Stimulated activated memory B cell treated with anti-CD40 and anti-IgM and Interleukin-4, amounts not matched to agents 10 μg/mL and 1 μg/mL and 100 μg/mL, for 72 hours (primary cell): Measurements from ENCODE around the gene RARG.

Source experiments
- ATAC-seq: fragments of 150-1000 bp; cut with Tn5 transposase; 2 replicates; pipeline ENCODE4 v1.10.0; 2021
- H3K27ac Mint-ChIP-seq: one replicate; pipeline ENCODE4 v1.8.0; 2022; ENCODE audit warnings: mild to moderate bottlenecking, mixed read lengths
- H3K27me3 Mint-ChIP-seq: one replicate; pipeline ENCODE4 v1.8.0; 2022; ENCODE audit warnings: mixed read lengths
- H3K36me3 Mint-ChIP-seq: one replicate; pipeline ENCODE4 v1.8.0; 2022; ENCODE audit warnings: mixed read lengths
- H3K4me1 Mint-ChIP-seq: one replicate; pipeline ENCODE4 v1.8.0; 2022; ENCODE audit warnings: mixed read lengths
- H3K4me3 Mint-ChIP-seq: one replicate; pipeline ENCODE4 v1.8.0; 2022; ENCODE audit warnings: mild to moderate bottlenecking, moderate library complexity, mixed read lengths
- H3K9me3 Mint-ChIP-seq: one replicate; pipeline ENCODE4 v1.8.0; 2022; ENCODE audit warnings: mixed read lengths

Gene RARG

DNA sequence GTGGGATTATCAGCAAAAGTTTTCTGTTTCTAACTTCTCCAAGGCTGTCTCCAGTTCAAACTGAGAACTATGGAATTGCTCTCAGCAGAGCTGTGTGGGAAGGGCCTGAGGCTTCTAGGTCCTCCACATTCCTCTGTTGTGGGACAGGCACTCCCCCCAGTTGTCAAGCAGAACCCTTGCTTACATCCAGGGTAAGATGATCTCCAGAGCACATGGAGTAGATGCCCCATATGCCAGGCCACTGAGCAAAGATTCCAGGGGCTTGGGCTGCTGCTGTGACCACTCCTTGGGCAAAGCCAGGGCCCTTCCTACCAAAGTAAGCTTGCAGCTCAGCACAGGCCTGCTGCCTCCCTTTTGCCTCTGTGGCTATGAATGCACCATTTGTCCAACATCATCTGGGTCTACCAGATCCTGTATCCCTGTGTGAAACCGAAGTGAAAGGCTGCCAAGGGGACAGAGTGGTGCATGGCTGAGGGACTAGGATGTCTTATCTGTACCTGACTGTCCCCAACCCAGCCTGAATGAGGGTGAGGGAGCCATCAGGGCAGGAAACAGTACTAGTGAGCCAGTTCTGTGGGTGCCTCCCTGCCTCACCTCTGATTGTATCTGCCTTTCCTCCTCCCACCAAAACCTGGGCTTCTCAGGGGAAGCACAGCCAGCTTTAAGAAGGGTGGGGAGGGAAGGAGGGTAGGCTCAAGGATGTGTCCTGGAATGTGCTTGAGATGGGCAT, 23.0 kb upstream of the RARG start:
- Mint-ChIP-seq H3K36me3 (peaks cover 18% of the 10 kb centered on the region), H3K27me3 (no peaks in the 10 kb centered on the region), H3K27ac (peak overlapping the region; percentile 92), H3K9me3 (no peaks in the 10 kb centered on the region), H3K4me1 (peaks cover 71% of the 10 kb centered on the region), H3K4me3 (no peak overlapping the region)
- ATAC-seq = no peak

DNA sequence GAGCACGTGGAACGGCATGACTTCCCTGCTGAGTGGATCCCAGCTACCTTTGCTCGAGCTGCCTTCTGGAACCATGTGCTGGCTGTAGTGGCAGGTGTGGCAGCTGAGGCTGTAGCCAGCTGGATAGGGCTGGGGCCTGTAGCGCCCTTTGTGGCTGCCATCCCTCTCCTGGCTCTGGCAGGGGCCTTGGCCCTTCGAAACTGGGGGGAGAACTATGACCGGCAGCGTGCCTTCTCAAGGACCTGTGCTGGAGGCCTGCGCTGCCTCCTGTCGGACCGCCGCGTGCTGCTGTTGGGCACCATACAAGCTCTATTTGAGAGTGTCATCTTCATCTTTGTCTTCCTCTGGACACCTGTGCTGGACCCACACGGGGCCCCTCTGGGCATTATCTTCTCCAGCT, 21.3 kb upstream of the RARG start:
- ATAC-seq = no peak
- Mint-ChIP-seq H3K27me3 (no peaks in the 10 kb centered on the region), H3K4me3 (peak overlapping the region; percentile 93), H3K27ac (peak overlapping the region; percentile 86), H3K4me1 (peaks cover 57% of the 10 kb centered on the region), H3K9me3 (no peaks in the 10 kb centered on the region), H3K36me3 (peaks cover 18% of the 10 kb centered on the region)

DNA sequence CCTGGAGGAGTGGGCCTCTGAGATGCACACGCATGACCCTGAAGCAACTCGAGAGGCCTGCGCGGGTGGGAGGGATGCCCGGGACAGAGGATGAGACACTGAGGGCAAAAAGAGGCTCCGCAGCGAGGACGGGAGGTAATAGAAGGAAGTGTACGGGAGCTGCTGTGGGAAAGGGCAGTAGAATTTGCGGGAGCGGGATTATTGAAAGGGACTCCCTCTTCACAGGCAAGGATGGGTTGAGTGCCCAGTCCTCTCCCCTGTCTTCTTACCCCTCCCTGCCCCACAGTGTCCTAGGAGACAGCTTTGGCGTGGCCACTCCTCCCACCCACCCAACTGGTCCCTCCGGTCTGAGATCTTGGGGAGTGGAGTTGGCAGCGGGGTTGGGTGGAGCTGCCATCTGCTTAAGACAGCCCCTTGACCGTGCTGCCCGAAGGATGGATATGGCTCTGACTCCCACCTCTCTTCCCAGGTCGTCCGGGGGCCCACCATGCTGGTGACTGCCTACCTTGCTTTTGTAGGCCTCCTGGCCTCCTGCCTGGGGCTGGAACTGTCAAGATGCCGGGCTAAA, 20.4 kb upstream of the RARG start:
- H3K27ac Mint-ChIP-seq = peak overlapping the region; percentile 86
- no peaks in the 10 kb centered on the region for H3K27me3 Mint-ChIP-seq
- H3K4me3 Mint-ChIP-seq = peak overlapping the region; percentile 93
- H3K9me3 Mint-ChIP-seq = no peaks in the 10 kb centered on the region
- peaks cover 18% of the 10 kb centered on the region for H3K36me3 Mint-ChIP-seq
- no peak for ATAC-seq
- peaks cover 48% of the 10 kb centered on the region for H3K4me1 Mint-ChIP-seq

DNA sequence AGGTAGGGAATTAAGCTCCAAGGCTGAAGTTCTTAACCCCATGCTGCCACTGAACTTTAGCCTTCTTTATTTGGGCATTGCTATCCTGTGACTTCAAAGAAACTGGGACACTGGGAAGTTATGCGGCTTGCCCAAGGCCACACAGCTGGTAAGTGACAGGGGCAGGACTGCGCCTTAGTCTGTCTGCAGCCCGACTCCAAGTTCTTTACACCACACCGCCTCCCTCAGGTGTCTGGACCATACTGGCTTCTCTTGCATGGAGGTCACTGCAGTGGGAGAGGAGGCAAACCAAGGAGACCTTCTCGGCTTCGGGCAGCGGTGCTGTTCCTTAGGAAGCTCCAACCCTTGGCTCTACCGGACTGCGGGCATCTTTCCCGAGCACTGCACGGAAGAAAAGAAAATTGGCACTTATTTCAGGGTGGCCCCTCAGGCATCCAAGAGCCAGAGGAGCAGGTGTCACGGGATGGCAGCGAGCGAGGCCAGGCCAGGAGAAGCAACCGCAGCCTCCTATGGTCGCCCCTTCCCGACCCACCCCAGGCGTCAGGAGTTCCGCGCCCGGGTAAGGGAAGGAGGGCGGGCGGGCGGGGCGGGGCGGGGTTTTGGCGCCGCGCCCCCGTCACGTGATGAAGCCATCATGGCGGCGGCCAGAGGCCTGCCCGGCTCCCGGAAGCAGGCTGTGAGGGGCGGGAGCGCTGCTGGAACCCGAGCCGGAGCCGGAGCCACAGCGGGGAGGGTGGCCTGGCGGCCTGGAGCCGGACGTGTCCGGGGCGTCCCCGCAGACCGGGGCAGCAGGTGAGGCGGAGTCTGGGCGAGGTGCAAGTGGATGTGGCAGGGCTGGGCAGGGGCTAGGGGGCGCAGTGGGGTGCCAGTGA, 19.7 kb upstream of the RARG start:
- Mint-ChIP-seq H3K9me3 (no peaks in the 10 kb centered on the region), H3K4me3 (peak overlapping the region; percentile 93), H3K27ac (peak overlapping the region; percentile 86), H3K36me3 (peaks cover 18% of the 10 kb centered on the region), H3K27me3 (no peaks in the 10 kb centered on the region), H3K4me1 (peaks cover 46% of the 10 kb centered on the region)
- peak; percentile 85 for ATAC-seq

DNA sequence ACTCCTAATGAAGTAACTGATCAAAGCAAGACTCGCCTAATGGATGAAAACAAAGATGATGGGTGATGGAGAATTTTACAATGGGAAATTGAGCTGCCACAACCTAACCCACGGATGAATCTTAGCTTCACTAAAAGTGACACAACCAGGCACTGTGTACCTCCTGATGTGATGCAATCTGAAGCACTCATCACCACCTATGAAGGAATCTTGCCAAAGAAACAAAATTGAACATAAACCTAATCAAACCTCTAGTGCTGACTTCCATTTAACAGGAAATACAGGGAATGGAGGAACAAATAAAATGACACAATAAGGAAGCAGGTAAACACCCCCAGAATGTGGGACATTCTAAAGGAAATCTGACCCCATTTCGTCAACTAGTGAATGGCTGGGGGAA, 13.3 kb upstream of the RARG start:
- Mint-ChIP-seq H3K9me3 (no peaks in the 10 kb centered on the region), H3K4me3 (no peak overlapping the region), H3K36me3 (no peaks in the 10 kb centered on the region), H3K27me3 (no peaks in the 10 kb centered on the region), H3K27ac (no peak overlapping the region), H3K4me1 (peaks cover 21% of the 10 kb centered on the region)
- no peak for ATAC-seq

DNA sequence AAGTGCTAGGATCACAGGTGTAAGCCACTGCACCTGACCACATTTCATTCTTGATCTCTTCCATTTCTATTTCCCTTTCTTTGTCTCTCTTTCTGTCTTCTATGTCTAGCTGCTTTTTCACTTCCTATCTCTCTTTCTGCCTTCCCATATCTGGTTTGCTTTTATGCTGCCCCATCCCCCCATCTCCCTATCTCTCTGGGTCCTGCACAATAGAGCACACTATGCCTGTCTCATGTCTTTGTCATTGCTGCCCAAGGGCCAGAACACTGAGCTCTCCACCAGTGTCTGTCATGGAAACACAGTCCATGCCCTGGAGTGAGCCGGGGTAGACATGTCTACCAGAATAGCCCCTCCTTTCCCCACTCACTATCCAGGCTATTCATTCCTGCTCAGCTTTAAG, 12.3 kb upstream of the RARG start:
- no peak overlapping the region for H3K4me3 Mint-ChIP-seq
- peak overlapping the region; percentile 18 for H3K27ac Mint-ChIP-seq
- H3K27me3 Mint-ChIP-seq = no peaks in the 10 kb centered on the region
- no peaks in the 10 kb centered on the region for H3K36me3 Mint-ChIP-seq
- ATAC-seq = no peak
- no peaks in the 10 kb centered on the region for H3K9me3 Mint-ChIP-seq
- H3K4me1 Mint-ChIP-seq = peaks cover 27% of the 10 kb centered on the region

DNA sequence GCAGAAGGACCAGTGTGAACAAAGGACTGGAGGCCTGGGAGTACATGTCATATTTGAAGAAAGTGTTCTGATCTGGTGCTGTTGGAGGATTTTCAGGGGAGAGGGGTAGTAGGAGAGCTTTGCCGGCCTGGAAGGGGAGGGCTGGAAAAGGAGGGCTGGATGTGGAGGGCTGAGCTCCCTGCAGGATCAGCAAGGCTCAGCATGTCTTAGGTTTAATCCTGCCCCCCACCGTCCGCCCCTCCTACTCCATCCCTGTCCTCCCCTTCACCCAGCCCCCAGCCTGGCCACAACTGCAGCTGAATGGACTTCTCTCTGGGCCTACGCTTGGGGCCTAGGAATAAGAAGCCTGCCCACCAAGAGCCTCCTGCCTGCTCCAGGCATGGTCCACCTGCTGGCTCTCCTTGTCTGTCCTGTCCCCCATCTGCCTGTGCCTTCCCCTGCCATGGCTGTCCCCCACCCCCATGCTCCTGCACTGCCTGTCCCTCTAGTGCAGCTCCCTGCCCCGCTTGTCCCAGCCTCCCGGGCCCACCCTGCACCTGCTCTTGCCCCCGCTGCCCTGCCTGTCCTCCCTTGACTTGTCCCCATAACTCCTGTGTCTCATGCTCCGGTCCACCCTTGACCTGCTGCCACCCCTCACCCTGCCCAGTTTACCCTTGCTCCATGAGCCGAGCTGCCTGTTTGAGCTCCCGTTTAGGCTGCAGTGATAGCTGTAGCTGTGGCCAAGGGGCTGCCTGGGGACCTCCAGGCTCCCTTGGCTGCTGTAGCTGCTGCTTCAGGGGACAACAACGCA, 9.8 kb upstream of the RARG start:
- ATAC-seq = peak; percentile 47
- Mint-ChIP-seq H3K9me3 (no peaks in the 10 kb centered on the region), H3K4me3 (no peak overlapping the region), H3K27me3 (no peaks in the 10 kb centered on the region), H3K4me1 (peaks cover 38% of the 10 kb centered on the region), H3K36me3 (no peaks in the 10 kb centered on the region), H3K27ac (peak overlapping the region; percentile 7)

DNA sequence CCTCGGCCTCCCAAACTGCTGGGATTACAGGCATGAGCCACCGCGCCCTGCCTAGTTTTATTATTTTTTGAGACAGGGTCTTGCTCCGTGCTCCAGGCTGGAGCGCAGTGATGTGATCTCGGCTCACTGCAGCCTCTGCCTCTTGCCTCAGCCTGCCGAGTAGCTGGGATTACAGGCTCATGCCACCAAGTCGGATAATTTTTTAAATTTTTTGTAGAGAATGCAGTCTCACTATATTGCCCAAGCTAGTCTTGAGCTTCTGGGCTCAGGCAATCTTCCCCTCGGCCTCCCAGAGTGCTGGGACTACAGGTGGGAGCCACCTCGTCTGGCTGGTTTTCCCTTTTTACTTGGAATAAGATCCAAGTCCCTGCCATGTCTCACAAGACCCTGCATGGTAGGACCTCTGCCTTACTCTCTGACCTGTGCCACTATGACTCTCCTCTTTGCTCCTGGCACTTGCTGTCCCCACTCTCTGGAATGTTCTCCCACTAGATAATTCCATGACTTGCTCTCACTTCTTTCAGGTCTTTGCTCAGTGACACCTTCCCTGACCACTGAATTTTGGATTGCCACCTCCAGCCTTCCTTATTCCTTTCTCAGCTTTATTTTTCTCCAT, 7.7 kb upstream of the RARG start:
- Mint-ChIP-seq H3K27me3 (no peaks in the 10 kb centered on the region), H3K9me3 (no peaks in the 10 kb centered on the region), H3K27ac (peak overlapping the region; percentile 39), H3K4me3 (no peak overlapping the region), H3K4me1 (peaks cover 54% of the 10 kb centered on the region), H3K36me3 (no peaks in the 10 kb centered on the region)
- no peak for ATAC-seq

DNA sequence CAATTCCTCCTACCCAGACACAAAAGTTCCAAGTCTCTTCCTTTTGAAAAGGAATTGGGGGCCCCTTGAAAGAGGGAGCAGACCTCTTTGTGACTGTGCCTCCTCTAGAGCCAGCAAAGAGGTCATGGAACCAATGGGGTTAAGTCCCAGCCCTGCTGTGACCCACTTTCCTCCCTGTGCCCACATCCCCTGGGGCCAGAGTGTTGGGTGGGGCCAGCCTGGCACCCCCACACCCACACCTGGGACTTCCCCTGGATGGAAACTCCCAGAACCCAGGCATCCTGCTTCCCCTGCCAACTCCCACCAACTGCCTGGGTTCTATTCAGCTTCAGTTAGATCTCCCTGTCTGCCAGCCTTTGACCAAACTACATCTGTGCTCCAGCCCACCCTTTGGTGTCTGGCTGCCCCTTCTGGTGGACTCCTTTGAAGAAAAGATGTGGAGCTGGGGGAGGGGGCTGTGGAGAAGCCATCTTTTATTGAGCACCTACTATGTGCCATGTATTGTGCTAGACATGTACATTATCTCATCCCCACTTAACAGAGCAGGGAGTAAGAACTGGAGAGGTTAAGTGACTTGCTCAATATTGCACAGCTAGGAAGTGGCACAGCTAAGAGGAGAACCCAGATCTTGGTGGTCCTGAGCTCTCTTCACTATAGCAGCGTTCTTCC, 4.6 kb upstream of the RARG start:
- no peaks in the 10 kb centered on the region for H3K27me3 Mint-ChIP-seq
- ATAC-seq = peak; percentile 35
- H3K4me3 Mint-ChIP-seq = peak overlapping the region; percentile 17
- H3K4me1 Mint-ChIP-seq = peaks cover 56% of the 10 kb centered on the region
- peak overlapping the region; percentile 77 for H3K27ac Mint-ChIP-seq
- no peaks in the 10 kb centered on the region for H3K9me3 Mint-ChIP-seq
- H3K36me3 Mint-ChIP-seq = no peaks in the 10 kb centered on the region

DNA sequence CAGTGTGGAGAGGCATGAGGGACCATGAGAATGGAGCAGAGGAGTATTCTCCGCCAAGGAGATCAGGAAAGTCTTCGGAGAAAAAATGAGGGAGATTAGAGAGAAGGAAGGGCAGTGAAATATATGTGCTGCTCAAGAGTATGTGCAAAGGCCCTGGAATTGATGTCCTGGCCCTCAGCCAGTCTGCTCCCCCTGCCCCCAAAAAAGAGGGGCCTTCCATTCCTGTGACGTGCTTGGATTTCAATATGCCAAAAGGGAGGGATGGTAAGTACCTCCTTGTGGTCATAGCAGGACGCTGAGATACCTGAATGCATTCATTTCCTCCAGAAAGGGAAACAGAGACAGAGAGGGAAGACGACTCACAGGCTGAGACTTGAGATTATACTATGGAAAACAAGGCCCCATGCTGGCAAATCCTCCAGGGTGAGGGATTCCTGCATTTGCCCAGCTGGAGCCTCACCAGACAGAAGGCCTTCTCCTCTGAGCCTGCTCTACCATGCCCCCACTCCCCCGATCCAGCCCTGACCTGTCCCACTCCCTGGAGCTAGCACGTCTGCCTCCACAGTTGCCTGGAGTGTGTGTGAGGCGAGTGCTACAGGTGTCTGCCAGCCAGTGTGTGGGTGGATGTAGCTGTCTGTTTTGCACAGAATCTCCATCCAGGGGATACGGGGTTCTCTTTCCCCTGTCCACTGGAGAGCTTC, 3.9 kb upstream of the RARG start:
- Mint-ChIP-seq H3K36me3 (no peaks in the 10 kb centered on the region), H3K27me3 (no peaks in the 10 kb centered on the region), H3K4me1 (peaks cover 51% of the 10 kb centered on the region), H3K4me3 (no peak overlapping the region), H3K9me3 (no peaks in the 10 kb centered on the region), H3K27ac (peak overlapping the region; percentile 77)
- ATAC-seq = no peak

DNA sequence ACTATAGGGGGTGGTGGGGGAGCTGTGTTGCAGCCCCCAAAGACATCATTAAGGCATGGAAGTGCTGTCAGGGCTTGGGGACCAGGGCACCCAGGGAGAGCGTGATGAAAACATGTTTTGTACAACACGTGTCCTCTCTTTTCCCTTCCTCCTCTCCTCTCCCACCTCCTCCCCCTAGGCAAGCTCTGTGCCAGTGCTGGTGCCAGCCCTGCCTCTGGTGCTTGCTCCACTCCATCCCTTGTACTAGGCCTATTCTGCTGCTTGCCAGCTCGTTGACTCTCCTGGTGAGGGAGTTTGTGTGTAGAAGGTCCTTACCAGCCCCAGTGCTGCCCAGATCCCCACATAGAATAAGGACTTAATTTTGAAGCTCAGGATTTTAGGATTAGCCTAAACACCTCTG, 3.2 kb upstream of the RARG start:
- peaks cover 48% of the 10 kb centered on the region for H3K4me1 Mint-ChIP-seq
- H3K4me3 Mint-ChIP-seq = no peak overlapping the region
- H3K27ac Mint-ChIP-seq = no peak overlapping the region
- H3K9me3 Mint-ChIP-seq = no peaks in the 10 kb centered on the region
- H3K36me3 Mint-ChIP-seq = no peaks in the 10 kb centered on the region
- no peaks in the 10 kb centered on the region for H3K27me3 Mint-ChIP-seq
- ATAC-seq = no peak

DNA sequence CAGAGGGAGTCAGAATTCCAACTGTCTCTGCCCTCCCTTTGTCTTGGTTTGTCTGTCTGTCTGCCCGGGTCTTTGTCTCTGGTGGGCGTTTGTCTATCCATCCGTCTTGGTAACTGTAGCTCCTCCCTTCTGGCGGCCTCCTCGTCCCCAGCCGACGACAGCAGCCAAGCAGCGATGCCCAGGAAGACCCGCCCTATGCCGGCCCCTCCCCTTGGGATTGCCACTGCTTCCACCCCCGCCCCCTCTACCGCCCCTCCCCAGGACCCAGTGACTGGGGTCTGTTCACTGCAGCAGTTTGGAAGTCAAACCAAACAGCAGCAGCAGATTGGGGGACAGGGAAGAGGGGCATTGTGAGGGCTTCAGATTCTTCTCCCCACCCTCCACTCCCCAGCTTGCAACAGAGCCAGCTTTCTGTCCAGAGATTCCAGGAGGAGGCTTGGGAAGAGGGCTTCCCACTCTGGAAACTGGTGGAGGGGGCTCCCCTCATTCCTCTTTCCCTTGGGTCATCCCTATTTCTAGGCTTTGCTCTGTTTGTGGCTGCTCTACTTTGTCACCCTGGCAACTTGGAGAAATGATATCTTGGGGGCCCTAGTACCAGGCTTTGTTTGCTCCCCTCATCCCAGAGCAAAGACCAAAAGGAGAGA, 2.4 kb upstream of the RARG start:
- Mint-ChIP-seq H3K27ac (no peak overlapping the region), H3K36me3 (peaks cover 5% of the 10 kb centered on the region), H3K4me3 (no peak overlapping the region), H3K4me1 (peaks cover 51% of the 10 kb centered on the region), H3K9me3 (no peaks in the 10 kb centered on the region), H3K27me3 (no peaks in the 10 kb centered on the region)
- ATAC-seq = no peak

DNA sequence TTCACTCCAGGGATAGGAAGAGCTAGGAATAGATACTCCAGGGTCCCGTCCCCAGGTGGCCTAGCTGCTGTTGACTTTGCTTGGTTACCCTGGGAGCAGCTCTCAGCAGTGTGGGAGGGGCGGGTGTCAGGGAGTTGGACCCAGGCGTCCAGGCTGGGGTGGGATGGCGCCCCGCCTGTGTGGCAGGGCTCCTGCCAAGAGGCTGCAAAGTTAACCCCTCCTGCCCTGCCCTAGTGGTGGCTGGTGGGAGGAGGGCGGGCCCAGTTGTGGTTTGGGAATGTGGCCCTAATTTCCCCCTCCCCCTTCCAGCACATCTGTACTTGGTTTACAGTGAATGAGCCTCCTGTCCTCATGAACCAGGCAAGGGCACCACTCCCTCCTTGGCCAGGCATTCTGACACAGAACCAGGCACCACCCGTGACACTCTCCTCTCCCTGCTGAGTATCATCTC, 1.7 kb upstream of the RARG start:
- Mint-ChIP-seq H3K9me3 (no peaks in the 10 kb centered on the region), H3K4me3 (no peak overlapping the region), H3K36me3 (peaks cover 7% of the 10 kb centered on the region), H3K27me3 (no peaks in the 10 kb centered on the region), H3K27ac (peak overlapping the region; percentile 74), H3K4me1 (peaks cover 53% of the 10 kb centered on the region)
- ATAC-seq = no peak
